OCI-M2 (cell line): Measurements from ENCODE around the gene ZCCHC2.

Experiments used
- DNase-seq: peaks from one replicate; lab custom pipeline; 2025; ENCODE audit not compliant: unreplicated experiment; lab: John Stamatoyannopoulos, UW

The ZCCHC2 gene

DNA sequence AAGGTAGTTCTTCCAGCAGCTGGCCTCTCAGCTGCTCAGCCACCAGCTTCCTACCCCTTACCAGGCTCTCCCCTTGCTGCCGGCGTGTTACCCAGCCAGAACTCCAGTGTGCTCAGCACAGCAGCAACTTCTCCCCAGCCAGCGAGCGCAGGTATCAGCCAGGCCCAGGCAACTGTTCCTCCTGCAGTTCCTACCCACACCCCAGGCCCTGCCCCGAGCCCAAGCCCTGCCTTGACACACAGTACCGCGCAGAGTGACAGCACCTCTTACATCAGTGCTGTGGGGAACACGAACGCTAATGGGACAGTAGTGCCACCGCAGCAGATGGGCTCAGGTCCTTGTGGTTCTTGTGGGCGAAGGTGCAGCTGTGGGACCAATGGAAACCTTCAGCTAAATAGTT is 52.0 kb downstream of the ZCCHC2 start:
- DNase-seq = no peak

DNA sequence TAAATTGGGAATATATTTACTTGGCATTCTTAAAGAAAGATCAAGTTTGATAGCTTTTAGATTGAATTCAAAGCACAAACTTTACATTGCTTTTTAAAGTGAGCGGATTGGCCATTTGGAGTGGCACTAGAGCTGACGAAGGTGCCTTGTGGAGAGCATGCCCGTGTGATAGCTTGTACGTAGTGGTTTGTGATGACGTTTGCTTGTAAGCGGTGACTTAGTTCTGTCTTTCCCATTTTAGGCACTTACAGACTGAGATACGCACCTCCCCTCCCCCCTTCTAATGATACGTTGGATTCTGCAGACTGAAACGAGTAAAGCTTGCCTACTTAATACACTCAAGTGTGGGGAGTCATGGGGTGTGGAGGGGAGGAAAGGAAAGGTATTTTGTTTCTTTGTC is 53.4 kb downstream of the ZCCHC2 start:
- DNase-seq = no peak

DNA sequence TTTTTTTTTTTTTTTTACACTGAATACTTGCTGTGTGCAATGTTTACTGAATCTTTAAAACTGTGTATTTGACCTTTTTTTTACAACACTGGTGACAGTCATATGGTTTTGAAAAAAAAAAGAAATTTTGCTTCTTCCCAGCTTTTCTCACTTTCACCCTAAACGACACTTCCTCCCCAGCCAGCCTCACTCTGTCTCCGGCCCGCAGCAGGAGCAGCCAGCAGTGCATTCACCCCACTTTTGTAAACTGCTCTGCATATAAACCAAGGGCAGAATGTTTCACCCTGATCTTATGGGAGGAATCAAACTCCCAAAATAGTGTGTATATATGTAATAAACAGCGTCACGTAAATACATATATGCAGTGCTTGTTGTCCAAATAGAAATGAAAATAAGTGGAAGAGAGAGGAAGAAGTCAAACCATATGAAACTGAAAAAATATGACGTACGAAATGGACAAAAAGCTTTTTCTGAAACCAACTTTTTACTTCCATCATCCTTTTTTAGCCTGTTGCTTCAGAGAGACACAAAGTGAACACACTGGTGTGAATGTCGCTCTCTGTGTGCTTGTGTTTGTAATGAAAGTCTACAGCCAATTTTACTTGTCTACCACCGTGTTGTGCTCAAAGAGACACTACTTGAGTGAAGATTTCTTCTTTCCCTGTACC is 54.2 kb downstream of the ZCCHC2 start:
- no peak for DNase-seq

DNA sequence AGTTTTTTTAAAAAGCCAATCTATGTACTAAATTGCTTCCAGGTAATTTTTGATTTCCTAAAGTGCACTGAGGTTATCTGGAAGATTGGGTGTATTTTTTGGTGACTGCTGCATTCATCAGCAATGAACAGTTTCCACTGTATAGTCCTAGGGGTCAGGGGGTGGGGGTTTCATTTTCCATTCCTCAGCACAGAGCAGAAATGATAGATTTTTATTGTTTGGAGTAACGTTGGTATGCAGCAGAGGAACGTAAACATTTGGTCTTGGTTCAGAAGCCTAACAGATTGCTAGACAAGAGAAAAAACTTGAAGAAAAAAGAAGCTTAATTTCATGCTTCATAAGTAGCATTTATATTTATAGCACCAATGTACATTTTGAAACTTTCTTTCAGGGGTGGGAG is 54.9 kb downstream of the ZCCHC2 start:
- no peak for DNase-seq

DNA sequence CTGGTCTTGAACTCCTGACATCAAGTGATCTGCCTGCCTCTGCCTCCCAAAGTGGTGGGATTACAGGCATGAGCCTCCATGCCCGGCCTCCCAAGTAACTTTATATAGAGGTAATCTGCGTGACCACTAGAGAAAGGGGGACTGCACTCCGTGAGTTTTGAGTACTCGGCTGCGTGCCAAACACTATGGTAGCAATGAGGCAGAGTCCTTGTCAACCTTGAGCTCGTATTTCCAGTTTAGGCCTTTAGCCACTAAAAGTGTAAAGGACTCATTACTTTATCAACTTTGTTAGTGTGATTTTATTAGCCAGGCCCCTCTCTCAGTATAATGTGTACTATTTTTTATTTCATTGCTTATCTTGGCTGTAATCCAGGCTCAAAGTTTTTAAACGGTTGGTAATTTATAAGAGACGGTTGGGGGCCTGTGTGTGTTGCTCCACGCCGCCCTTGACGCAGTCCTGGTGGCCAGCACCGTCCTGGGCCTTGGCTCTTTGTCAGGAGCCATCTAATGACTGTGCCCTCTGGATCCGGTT is 56.2 kb downstream of the ZCCHC2 start:
- DNase-seq = no peak

DNA sequence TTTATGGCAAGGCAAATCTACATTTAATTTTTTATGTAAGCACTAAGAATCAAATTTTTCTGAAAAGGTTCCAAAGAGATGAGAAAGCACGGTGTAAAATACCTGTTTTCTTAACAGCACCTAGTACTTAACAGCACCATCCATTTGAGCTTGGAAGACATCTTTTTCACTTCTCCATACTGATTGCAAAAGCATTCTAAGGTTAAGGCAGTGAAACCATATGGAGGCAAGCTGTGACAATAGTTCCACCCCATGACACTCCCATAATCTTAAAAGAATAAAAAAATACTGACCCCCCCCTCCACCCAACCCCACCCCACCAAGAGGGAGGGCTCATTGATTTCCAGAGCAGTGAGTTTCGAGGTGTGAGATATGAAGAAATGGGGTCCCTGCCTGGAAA is 60.6 kb downstream of the ZCCHC2 start:
- DNase-seq = no peak

DNA sequence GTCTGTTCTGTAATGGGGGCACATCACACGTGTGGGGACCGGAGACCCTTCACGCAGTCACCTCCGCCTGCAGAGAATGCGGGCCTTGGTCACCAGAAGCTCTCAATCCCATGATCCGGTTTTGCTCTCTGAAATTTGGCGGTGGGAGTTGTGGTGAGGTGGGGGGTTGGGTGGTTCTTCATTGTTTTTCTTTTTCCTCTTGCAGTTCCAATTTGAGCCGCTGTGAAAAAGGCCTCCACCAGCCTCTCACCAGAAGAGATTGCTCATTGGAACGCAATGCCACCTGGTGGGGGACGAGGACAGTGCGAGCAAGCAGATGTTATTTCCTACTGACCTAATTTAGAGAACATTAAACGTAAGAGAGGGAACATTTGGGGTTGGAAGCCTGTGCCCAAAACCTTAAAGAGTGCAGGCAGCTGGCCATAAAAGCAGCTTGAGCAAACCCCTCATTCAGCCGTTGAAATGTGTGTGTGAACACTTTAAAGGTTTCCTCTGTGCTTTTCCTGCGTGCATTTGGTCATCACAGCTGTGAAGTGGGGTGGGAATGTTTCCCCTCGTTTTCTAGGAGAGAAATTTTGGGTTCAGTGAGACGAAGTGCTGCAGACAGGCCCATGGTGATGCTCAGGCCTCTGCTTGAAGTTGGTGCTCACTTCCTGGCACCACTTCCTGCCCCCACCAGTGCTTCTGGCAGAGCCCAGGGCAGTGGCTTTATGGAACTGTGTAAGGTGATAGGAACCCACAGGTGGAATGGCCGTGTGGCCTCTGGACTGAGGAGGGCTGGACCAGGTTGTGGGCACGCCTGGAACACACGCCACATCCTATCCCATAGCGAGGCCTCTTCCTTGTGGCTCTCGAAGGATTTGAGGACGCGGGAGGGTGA is 61.7 kb downstream of the ZCCHC2 start:
- DNase-seq = peak; percentile 20

DNA sequence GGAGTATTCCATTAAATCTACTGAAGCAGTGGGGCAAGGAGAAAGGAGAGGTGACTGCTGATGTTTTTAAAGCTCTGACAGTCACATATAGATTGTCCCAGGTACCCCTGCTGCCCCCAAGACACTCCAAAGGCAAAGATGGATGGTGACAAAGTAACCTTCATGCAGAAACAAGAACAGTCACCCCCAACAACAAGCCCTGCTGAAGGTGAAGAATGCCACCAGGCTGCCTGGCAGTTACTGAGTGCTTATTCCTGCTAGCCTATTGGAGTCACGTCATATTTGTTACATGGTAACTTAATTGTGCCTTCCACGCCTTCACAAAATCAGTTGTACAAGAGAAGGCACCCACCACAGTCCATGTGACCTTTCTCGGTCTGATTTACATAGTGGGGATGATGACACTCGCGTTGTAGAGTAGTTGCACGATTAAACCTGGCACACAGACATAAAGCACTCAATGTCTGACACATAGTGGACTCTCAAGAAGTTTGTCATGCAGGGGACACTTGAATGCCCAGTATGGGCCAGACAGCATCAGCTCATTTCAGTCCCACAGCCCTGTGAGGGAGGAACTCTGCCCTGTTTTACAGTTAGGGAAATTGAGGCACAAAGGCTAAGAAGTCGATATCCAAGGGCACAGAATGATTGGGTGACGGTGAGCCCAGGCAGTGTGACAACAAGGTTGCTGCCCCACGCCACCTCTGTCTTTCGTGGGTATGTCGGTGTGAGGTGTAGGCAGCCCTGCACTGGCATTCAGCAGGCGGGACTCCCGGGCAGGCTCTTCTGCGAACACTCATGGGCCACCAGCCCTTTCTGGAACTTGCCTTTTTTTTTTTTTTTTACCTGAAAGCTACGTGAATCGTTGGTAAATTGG is 62.7 kb downstream of the ZCCHC2 start:
- no peak for DNase-seq

DNA sequence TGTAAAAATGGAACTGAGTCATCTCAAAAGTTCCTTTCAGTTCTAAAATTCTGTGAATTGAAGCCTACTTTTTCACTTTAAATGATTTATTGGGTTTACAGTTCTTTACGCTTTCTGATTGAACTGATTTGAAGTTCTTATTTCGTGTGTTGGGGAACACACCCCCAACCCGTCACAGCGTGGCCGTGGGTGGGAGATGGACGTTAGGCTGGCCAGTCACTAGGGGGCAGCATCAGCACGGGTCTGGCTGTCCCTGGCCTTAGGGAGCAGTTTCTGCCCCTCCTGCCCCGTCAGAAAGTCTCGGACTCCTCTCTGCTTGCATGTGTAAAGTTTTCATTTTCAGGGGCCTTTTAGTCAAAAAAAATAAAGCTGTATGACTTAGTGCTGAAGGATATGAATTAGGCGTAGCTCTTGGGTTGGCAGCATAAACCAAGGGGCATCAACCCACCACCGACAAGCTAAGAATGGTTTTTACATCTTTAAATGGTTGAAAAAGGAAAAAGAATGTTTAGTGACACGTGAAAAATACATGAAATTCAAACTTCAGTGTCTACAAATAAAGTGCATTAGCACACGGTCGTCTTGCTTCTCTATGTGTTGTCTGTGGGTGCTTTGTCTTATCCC is 63.4 kb downstream of the ZCCHC2 start:
- no peak for DNase-seq

DNA sequence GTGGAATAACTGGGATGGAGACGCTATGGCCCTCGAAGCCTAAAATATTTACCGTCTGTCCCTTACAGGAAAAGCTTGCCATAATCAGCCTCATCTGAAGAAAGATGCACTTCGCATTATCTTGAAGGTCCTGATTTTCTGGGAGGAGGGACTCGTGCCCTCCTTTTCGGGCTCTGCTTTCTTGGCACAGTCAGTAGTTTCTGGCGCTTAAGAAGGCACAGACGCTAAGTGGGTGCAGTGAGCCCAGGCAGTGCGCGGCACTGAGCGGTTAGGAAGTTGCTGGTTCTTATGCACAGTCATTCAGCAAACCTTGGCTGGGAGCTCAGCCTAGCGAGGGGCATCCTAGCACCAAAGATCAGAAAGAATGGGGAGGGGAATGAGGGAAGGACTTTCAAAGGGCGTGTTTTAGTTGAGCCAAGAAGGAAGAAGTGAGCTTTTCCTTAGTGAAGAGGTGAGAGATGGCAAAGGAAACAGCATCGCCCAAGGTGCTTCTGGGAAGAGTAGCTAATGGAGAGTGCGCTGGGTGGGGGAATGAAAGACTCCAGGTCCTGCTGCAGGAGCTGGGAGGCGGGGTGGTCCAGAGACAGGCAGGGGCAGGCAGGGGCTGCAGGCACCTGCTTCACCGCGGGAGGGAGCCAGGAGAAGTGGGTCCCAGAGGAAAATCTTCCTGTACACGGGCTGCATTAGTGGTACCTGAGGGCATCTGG is 64.1 kb downstream of the ZCCHC2 start:
- DNase-seq = no peak

DNA sequence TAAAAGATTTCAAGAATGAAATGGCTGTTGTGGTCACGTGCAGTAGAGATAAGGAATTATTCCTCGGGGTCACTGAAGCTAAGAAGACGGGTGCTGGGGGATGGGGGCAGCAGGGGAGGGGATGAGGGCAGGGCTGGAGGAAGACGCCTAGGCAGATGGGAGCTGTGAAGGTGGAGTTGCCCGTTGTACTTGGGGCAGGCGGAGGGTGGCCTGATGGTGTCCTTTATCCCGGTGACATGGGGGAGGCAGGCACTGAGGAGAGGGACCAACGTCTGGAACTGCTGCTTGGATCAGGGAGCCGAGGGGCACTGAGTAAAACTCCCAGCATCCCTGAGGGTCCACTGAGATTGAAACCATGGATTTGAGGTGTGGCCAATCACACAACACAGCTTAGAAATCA is 64.9 kb downstream of the ZCCHC2 start:
- no peak for DNase-seq

DNA sequence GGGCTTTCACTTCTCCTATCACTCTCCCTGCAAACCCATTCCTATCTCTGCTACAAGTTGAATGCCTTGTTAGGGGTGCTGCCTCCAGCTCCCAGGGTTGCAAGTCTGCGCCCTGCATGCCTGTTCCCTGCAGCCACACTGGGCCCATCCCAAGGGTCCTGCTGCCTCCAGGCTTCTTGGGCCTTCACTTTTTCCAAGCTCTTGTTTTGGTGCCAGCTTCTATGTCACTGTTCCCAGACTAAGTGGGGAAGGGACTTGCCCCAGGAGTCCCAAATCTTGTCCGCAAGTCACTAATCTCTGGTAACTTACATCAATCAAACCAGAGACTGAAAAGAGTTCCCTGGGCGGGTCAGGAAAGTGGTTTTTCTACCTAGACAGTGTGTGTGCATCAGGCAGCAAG is 65.4 kb downstream of the ZCCHC2 start:
- DNase-seq = no peak

DNA sequence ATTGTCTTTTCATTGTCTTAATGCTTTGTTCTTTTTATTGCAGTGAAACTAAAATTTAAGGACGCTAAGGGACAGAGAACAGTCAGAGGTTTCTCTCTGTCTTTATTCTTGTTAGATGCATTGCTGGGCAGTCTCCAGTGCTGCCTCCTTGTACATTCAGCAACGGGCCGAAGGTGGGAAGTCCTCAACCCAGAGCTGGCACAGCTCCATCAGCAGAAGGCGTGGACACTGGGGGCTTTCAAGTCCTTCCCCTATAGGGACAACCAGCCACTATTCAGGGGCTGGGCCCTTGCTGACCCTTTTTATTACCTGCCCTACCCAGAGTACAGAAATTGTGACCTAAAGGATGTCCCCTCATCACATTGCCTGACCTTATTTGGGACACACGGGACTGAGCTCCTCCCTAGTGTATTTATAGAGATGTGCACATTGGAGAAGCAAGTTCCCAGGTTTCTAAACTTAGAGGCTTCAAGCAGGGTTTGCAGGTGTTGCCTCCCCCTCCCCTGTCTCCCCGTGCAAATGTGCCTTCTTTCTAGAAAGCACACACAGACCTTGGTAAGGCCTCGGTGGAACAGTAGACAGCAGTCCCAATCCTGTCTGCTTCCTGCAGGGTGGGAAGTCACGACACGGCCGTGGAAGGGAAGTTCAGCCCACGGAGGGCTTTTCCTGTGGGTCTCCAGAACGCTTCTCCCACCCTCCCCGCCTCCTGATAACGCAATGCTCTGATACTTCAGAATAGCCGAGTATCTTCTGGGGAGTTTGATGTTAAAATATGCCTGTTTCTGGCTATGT is 68.2 kb downstream of the ZCCHC2 start:
- DNase-seq = no peak

DNA sequence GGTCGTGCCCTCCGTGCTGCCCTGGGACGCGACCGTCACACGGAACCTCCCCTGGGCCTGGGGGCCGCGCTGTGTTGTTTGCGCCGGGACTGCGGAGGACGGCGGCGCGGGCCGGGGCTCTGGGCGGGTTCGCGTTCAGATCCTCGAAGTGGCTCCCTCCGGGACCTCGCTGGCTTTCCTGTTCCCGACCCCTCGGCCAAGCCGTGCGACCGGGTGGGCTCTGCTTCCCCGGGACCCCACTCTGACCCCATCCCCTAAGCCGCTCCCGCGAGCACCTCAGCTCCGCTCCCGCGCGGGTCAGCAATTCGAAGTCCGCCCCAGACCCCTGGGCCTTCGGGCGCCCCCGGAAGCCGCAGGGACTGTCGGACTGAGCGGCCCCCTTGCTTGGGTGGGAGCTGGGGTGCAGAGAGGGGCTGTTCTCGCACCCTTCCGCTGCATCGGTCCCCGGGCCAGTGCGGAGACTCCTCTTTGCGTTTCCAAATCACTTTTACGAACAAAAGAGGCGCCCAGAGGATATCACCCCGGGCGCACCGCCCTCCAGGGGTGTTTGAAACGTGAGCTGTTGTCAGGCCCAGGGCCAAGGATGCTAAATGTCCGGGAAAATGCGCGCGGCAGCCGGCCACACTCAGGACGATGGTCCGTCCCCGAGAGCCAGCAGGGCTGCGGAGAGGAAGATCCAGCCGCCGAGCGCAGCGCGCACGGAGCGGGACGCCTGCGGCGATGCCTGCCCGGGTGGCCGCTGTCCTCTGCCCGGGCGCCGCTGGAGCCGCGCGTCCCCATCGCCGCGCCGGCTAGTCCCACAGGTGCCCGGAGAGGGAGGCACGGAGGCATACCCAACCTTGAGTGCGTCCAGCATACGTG is 73.5 kb downstream of the ZCCHC2 start:
- DNase-seq = no peak

DNA sequence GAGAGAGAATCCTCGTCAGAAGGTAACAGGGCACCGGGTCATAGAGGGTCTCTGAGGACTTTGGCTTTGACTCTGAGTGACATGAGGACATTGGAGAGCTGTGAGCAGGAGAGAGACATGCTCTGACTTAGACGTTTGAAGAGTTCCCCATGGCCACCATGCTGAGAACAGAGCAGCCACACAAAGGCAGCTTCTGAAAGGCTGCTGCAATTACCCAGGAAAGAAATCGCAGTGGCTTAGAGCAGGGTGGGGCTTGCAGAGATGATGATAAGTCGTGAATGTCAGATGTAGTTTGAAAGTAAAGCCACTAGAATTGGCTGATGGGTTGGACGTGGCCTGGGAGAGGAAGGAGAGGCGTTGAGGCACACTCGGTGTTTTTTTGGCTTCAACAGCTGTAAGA is 79.0 kb downstream of the ZCCHC2 start:
- DNase-seq = no peak

DNA sequence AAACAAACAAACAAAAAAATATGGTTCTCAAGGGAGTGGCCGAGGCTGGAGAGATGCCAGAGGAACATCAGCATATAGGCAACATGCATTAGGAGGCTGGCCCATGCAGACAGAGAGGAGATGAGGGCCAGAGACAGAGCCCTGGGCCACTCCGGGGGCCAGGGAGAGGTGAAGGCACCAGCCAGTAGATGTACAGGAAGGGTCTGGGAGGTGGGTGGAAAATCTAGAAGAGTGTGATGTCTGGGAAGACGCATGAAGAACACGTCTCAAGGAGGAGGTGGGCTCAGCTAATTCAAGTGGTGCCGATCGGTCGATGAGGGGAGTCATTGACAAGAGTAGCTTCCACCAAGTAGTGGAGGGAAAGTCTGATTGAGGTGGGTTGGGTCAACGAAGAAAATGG is 79.9 kb downstream of the ZCCHC2 start:
- DNase-seq = no peak

DNA sequence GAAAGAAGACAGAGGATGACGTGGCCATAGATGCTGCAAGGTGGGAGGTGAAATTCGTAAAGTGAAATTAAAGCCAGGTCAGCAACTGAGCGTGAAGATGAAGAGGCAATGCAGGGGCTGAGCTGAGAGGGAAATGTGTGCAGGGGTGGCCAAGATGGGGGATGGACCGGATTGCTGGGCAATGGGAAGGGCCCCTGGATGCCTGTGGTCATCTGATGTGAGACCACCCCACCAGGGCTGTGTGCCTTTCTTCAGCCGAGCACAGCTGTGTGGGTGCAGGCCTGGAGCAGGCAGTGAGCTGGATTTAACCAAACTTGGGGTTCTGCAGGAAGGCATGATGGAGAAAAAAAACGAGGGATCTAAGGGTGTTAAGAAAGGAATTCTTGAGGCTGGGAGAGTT is 80.4 kb downstream of the ZCCHC2 start:
- no peak for DNase-seq

DNA sequence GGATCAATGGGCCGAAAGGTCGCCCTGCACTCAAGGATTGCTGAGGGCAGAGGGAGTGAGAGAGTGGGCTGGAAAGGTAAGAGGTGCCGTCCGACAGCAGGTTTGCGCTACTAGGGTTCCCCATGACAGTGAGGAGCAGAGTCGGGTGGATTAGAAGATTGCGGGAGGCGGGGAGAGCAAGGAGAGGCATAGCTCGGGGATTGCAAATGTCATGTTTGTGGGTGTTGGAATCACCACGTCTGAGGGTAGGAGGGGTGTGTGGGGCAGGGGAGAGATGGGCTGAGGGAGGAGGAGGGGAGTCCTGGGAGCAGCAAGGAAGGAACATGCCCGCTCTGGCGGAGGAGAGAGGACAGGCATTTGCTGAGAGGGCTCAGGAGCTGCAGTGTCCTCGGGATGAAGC is 81.2 kb downstream of the ZCCHC2 start:
- DNase-seq = no peak

DNA sequence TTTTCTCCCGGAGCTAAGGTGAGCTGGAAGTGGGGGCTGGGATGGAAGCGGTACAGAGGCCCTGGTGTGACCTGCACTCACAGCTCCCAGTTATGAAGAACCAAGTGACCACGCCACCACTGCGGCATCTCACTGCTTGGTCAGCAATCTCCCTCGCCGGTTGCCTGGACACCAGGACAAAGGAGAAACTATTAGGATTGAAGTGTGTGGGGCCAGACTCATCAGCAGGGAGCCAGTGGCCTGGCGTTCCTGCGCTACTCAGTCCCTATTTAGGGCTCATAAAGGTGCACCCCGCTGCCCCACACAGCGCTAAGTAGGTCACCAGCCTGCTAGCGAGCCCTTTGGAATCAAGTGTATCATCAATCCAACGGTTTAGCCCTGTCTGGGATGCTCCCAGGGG is 82.9 kb downstream of the ZCCHC2 start:
- DNase-seq = no peak
